Ovary (tissue), 3 donors: ENCODE data around the gene CCL13.

Experiments used
- POLR2A ChIP-seq: fragments of 450-650 bp; IDR thresholded peaks from one replicate; pipeline ENCODE4 v1.6.1; 2017; ENCODE audit warnings: antibody characterized with exemption, mild to moderate bottlenecking, moderate library complexity
- TF ChIP-seq, protein P1 (sequence below), 3 donors: fragments of 450-650 bp in 2 of 3; fragments of 200-600 bp in 1 of 3; IDR thresholded peaks; one replicate each; pipeline versions ENCODE4 v1.5.1 to v1.8.0; 2016 to 2022; ENCODE audit warnings: antibody characterized with exemption in 3 of 3, mild to moderate bottlenecking in 1 of 3
- donor health status: DM: no; HTN: no; CAD: no.

GRCh38 chr17:34365340-34365739, 9.1 kb downstream of the CCL13 start:
- TF ChIP-seq POLR2A: no peak
- TF ChIP-seq, protein P1, sequence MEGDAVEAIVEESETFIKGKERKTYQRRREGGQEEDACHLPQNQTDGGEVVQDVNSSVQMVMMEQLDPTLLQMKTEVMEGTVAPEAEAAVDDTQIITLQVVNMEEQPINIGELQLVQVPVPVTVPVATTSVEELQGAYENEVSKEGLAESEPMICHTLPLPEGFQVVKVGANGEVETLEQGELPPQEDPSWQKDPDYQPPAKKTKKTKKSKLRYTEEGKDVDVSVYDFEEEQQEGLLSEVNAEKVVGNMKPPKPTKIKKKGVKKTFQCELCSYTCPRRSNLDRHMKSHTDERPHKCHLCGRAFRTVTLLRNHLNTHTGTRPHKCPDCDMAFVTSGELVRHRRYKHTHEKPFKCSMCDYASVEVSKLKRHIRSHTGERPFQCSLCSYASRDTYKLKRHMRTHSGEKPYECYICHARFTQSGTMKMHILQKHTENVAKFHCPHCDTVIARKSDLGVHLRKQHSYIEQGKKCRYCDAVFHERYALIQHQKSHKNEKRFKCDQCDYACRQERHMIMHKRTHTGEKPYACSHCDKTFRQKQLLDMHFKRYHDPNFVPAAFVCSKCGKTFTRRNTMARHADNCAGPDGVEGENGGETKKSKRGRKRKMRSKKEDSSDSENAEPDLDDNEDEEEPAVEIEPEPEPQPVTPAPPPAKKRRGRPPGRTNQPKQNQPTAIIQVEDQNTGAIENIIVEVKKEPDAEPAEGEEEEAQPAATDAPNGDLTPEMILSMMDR (IDR thresholded peaks at IDR 0.05): no peak
